Panc1 (cell line): ENCODE measurements around the gene KANSL3.

ENCODE experiments used
- CTCF ChIP-seq: fragments of 450-650 bp; IDR thresholded peaks from 2 replicates; pipeline ENCODE4 v1.5.1; 2017; ENCODE audit warnings: mild to moderate bottlenecking
- POLR2AphosphoS5 ChIP-seq: IDR thresholded peaks from 2 replicates; pipeline ENCODE4 v1.6.1; 2012; ENCODE audit warnings: mild to moderate bottlenecking, low read depth, low read length, moderate library complexity
- REST ChIP-seq, 2 experiments: IDR thresholded peaks; 2 replicates each; pipeline ENCODE4 v1.6.1; 2011 to 2012; ENCODE audit warnings: low read depth in 2 of 2, control low read depth in 1 of 2, low read length in 1 of 2, mild to moderate bottlenecking in 1 of 2, moderate library complexity in 1 of 2; ENCODE audit not compliant: insufficient read depth in 1 of 2
- SIN3A ChIP-seq: IDR thresholded peaks from 2 replicates; pipeline ENCODE4 v1.6.1; 2012; ENCODE audit warnings: low read depth, mild to moderate bottlenecking, low read length, moderate library complexity, borderline replicate concordance; ENCODE audit not compliant: insufficient read depth
- TCF7L2 ChIP-seq: IDR thresholded peaks from 2 replicates; pipeline ENCODE4 v1.6.1; 2011; ENCODE audit warnings: mild to moderate bottlenecking, low read depth, low read length, inconsistent platforms

- no peak for TF ChIP-seq CTCF
- TF ChIP-seq POLR2AphosphoS5 = no peak
- TF ChIP-seq REST (IDR thresholded peaks at IDR 0.05; ENCODE audit: insufficient read depth in 1 of 2, low read depth in 2 of 2, low read length in 1 of 2) = no peak
- no peak for TF ChIP-seq SIN3A
- no peak for TF ChIP-seq TCF7L2
Measured at GRCh38 chr2:96683972-96684820, 46.1 kb upstream of the KANSL3 start.
